ENCODE results near the gene FKBP5.

- TF ChIP-seq POLR2A (IDR thresholded peaks at IDR 0.05; ENCODE audit: low read depth, low read length) (no peak), MXI1 (IDR thresholded peaks at IDR 0.05; ENCODE audit: borderline replicate concordance, low read depth, low read length) (no peak), CTCF (conservative IDR thresholded peaks at IDR 0.05; ENCODE audit: low read depth, low read length) (no peak), MAZ (IDR thresholded peaks at IDR 0.05; ENCODE audit: borderline replicate concordance, low read depth, low read length) (no peak), RFX5 (IDR thresholded peaks at IDR 0.05; ENCODE audit: low read depth, low read length) (no peak), RAD21 (IDR thresholded peaks at IDR 0.05; ENCODE audit: low read length) (no peak), RCOR1 (IDR thresholded peaks at IDR 0.05; ENCODE audit: insufficient replicate concordance, low read length) (no peak)
Observed at GRCh38 chr6:35706468-35706867, 17.8 kb upstream of the FKBP5 start.
